ENCODE measurements around the gene PDZRN3. TPM values are rescaled to one million over a fixed set of nuclear protein-coding genes. Genes with fewer than 3 reads are reported as not detected.
"Not testable (repeated sequence)": the region's sequence is repeated elsewhere in the genome, so short reads cannot be mapped to it uniquely, and the experiment has no call there.

Gene PDZRN3
- total RNA-seq, 1 donor from 2014 or later = 38.3 TPM

- DNase-seq (ENCODE audit: low spot score) = no peak
Observed at GRCh38 chr3:73591286-73591800, 33.4 kb downstream of the PDZRN3 start.

GRCh38 chr3:73586628-73587027 lies 38.1 kb downstream of the PDZRN3 start:
- no peak for DNase-seq (ENCODE audit: low spot score)

GRCh38 chr3:73586190-73586589 lies 38.6 kb downstream of the PDZRN3 start:
- no peak for DNase-seq (ENCODE audit: low spot score)

GRCh38 chr3:73584873-73585272 lies 39.9 kb downstream of the PDZRN3 start:
- DNase-seq (ENCODE audit: low spot score) = no peak

- DNase-seq (ENCODE audit: low spot score) = no peak
Observed at GRCh38 chr3:73582535-73582934, 42.2 kb downstream of the PDZRN3 start.

- no peak for DNase-seq (ENCODE audit: low spot score)
Observed at GRCh38 chr3:73581134-73581846, 43.5 kb downstream of the PDZRN3 start.

GRCh38 chr3:73580343-73580742 lies 44.4 kb downstream of the PDZRN3 start:
- no peak for DNase-seq (ENCODE audit: low spot score)

GRCh38 chr3:73577704-73578103 lies 47.0 kb downstream of the PDZRN3 start:
- DNase-seq (ENCODE audit: low spot score) = no peak

GRCh38 chr3:73576999-73577461 lies 47.7 kb downstream of the PDZRN3 start:
- DNase-seq (ENCODE audit: low spot score) = no peak

- DNase-seq (ENCODE audit: low spot score) = no peak
Observed at GRCh38 chr3:73575953-73576352, 48.8 kb downstream of the PDZRN3 start.

- no peak for DNase-seq (ENCODE audit: low spot score)
Observed at GRCh38 chr3:73575519-73575918, 49.2 kb downstream of the PDZRN3 start.

GRCh38 chr3:73573204-73573603 lies 51.5 kb downstream of the PDZRN3 start:
- no peak for DNase-seq (ENCODE audit: low spot score)

- no peak for DNase-seq (ENCODE audit: low spot score)
Observed at GRCh38 chr3:73572368-73572767, 52.4 kb downstream of the PDZRN3 start.

- DNase-seq (ENCODE audit: low spot score) = no peak
Observed at GRCh38 chr3:73571238-73571794, 53.4 kb downstream of the PDZRN3 start.

GRCh38 chr3:73569246-73569760 lies 55.4 kb downstream of the PDZRN3 start:
- no peak for DNase-seq (ENCODE audit: low spot score)

- no peak for DNase-seq (ENCODE audit: low spot score)
Observed at GRCh38 chr3:73568371-73568862, 56.3 kb downstream of the PDZRN3 start.

GRCh38 chr3:73565374-73565773 lies 59.4 kb downstream of the PDZRN3 start:
- DNase-seq (ENCODE audit: low spot score) = not testable (repeated sequence)

GRCh38 chr3:73563896-73564582 lies 60.7 kb downstream of the PDZRN3 start:
- DNase-seq (ENCODE audit: low spot score) = no peak

GRCh38 chr3:73561494-73561893 lies 63.2 kb downstream of the PDZRN3 start:
- DNase-seq (ENCODE audit: low spot score) = no peak

GRCh38 chr3:73559749-73560148 lies 65.0 kb downstream of the PDZRN3 start:
- DNase-seq (ENCODE audit: low spot score) = no peak

GRCh38 chr3:73558727-73559075 lies 66.0 kb downstream of the PDZRN3 start:
- no peak for DNase-seq (ENCODE audit: low spot score)

GRCh38 chr3:73557986-73558726 lies 66.6 kb downstream of the PDZRN3 start:
- DNase-seq (ENCODE audit: low spot score) = no peak

Measured in ureter (tissue), 1 donor.